SK-N-MC (cell line): ENCODE measurements around the gene CAMTA1.

Experiments
- EZH2 ChIP-seq: fragments of 200-600 bp; sonication (generic); IDR thresholded peaks from one replicate; pipeline ENCODE4 v1.6.1; 2017; ENCODE audit warnings: antibody characterized with exemption
- POLR2AphosphoS5 ChIP-seq: IDR thresholded peaks from 2 replicates; pipeline ENCODE4 v1.6.1; 2012; ENCODE audit warnings: mild to moderate bottlenecking, low read depth, low read length, borderline replicate concordance

DNA sequence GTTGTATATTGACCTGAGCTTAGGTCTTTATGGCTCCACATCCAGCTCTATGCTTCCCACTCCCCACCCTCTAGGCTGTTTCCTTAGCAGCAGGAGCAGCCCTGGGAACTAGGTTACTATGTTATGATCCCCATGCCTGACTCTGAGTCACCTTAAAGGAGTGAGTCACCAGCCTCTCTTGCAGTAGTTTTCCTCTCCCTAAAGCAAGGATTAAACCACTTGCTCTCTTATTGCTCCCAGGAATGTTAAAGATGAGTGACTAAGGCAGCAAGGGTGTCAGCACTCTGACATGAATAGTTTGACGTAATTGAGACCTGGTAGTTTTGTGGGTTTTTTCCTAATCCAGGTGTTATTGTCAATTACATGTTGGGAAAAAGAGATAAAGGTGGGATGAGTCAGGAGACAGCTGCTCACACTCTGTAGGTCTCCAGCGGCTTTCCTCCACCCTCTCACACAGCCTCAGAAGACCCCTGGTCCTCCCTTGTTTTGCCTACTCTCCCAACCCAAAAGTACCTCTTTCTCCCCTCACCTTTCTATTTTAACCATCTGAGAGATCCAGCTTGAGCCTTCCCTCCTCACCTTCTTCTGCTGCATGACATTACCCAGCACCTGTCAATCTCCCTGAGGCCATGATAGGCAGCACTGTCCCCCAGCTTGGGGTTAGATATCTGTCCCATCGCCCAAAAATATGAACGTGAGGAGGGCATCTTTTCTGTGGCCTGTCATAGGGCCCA is 616.7 kb downstream of the CAMTA1 start:
- TF ChIP-seq EZH2 (no peak), POLR2AphosphoS5 (no peak)
